ENCODE measurements around the gene PKP1. TPM values are rescaled to one million over a fixed set of nuclear protein-coding genes. Genes with fewer than 3 reads are reported as not detected.

Gene PKP1
- total and polyA plus RNA-seq, 7 donors, result 0.32 to 6.7 (median 2.4) TPM

DNA sequence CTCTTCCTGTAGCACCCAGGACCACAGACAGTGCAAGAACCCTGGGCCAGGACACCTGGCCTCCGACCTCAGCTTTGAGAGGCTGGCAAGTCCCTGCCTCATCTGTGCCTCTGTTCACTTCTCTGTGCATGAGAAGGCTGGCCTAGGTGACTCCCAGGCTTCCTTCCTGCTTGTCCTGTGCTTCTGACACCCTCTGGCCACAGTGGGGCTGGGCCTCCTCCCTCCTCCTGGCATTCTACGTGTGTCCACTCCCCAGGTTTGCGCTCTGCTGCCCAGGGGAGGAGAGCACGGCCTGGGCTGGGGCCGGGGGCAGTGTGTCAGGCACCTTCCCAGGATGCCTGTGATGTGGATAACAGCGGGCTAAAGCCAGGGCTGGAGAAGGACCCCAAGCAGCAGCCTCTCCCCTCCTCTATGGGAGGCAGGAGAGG is 30.3 kb upstream of the PKP1 start:
- intact Hi-C loops (cut with DNase I), result loop anchor here (5.0 to 10.0 kb wide), 2 partner anchors 94 to 262 kb away; no protein-coding TSS in a partner anchor
- no peak for ATAC-seq

DNA sequence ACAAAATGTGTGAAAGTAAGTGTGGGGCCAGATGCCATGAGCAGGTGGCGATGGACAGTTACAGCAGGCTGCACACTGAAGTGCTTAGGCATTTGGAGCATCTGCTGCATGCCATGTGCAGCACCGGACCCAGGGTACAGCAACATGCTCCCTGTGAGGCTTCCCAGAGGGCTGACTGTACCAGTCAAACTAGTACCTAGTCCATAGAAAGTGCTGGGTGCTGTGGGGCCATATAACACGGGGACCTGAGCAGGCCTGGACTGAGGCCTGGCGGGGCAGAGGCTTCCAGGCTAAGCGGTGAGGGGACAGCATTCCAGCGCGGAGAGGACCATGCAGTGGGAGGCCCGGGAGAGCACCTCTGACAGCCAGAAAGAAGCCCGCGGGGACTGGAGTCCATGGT is 29.9 kb upstream of the PKP1 start:
- no peak overlapping the region for H3K4me3 ChIP-seq
- peak in 1 of 4 donors; percentile 6 for ATAC-seq
- no peaks in the 10 kb centered on the region for H3K9me3 ChIP-seq
- intact Hi-C loops (cut with DNase I), result loop anchor here (5.0 to 10.0 kb wide), 2 partner anchors 94 to 261 kb away; no protein-coding TSS in a partner anchor
- H3K27ac ChIP-seq, result no peak overlapping the region
- H3K4me1 ChIP-seq, result no peaks in the 10 kb centered on the region
- 70 to 81% (median 80%) methylated on average over 10 of the region's 10 CpGs for WGBS, 3 donors
- no peak for DNase-seq
- H3K36me3 ChIP-seq (ENCODE audit: insufficient read depth in 1 of 2, low read depth in 1 of 2), result no peaks in the 10 kb centered on the region
- TF ChIP-seq, protein P1, sequence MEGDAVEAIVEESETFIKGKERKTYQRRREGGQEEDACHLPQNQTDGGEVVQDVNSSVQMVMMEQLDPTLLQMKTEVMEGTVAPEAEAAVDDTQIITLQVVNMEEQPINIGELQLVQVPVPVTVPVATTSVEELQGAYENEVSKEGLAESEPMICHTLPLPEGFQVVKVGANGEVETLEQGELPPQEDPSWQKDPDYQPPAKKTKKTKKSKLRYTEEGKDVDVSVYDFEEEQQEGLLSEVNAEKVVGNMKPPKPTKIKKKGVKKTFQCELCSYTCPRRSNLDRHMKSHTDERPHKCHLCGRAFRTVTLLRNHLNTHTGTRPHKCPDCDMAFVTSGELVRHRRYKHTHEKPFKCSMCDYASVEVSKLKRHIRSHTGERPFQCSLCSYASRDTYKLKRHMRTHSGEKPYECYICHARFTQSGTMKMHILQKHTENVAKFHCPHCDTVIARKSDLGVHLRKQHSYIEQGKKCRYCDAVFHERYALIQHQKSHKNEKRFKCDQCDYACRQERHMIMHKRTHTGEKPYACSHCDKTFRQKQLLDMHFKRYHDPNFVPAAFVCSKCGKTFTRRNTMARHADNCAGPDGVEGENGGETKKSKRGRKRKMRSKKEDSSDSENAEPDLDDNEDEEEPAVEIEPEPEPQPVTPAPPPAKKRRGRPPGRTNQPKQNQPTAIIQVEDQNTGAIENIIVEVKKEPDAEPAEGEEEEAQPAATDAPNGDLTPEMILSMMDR (IDR thresholded peaks at IDR 0.05), result no peak
- H3K27me3 ChIP-seq (ENCODE audit: insufficient read depth in 3 of 3, low read length in 2 of 3), result no peaks in the 10 kb centered on the region

More for the DNA sequence above, 30.3 kb upstream of the PKP1 start:
- WGBS, 3 donors, result 83 to 92% (median 85%) methylated on average over 6 of the region's 6 CpGs
- no peaks in the 10 kb centered on the region for H3K36me3 ChIP-seq (ENCODE audit: insufficient read depth in 1 of 2, low read depth in 1 of 2)
- H3K27ac ChIP-seq, result no peak overlapping the region
- no peaks in the 10 kb centered on the region for H3K27me3 ChIP-seq (ENCODE audit: insufficient read depth in 3 of 3, low read length in 2 of 3)
- TF ChIP-seq, protein P1 (IDR thresholded peaks at IDR 0.05), result no peak
- no peak for DNase-seq
- no peaks in the 10 kb centered on the region for H3K9me3 ChIP-seq
- H3K4me1 ChIP-seq, result no peaks in the 10 kb centered on the region
- no peak overlapping the region for H3K4me3 ChIP-seq

DNA sequence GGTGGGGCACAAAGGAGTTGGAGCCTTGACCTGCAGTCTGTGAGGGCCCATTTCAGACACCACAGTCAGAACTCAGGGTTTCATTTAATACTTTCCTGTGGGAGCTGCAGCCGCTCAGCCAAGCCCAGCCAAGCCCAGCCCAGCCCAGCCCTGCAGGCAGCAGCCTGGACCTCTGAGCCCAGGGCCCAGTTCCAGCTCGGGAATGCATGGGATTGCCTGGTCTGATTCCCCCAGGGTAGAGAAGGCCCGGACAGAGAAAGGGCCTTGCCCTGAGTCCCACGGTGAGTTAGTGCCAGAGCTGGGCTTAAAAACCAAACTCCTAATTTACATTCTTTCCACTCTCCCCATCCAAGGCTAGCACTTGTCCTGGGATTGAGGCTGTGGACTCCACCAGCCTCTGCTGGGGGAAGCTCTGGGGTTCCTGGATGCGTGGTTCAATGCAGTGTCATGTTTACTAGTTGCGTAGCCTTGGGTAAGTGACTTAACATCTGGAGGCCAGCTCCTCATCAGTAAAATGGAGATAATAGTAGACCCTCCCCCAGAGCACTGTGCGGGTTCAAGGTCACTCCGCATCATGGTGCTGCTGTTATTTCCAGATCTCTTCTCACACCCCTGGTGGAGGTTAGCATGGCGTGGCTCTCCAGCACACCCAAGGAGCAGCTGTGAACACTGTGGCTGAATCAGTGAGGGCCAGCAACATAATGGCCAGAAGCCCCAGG is 29.2 kb upstream of the PKP1 start:
- H3K9me3 ChIP-seq, result no peaks in the 10 kb centered on the region
- no peak overlapping the region for H3K27ac ChIP-seq
- H3K36me3 ChIP-seq (ENCODE audit: insufficient read depth in 1 of 2, low read depth in 1 of 2), result no peaks in the 10 kb centered on the region
- WGBS, 3 donors, result 79 to 84% (median 80%) methylated on average over 9 of the region's 9 CpGs
- no peak overlapping the region for H3K4me3 ChIP-seq
- no peaks in the 10 kb centered on the region for H3K4me1 ChIP-seq
- ATAC-seq, result peak; percentile 9 to 27 (median 14)
- intact Hi-C loops (cut with DNase I), result loop anchor here (1.0 to 10.0 kb wide), 5 partner anchors 93 to 261 kb away; no protein-coding TSS in a partner anchor
- no peak for DNase-seq
- TF ChIP-seq, protein P1 (IDR thresholded peaks at IDR 0.05), result no peak
- H3K27me3 ChIP-seq (ENCODE audit: insufficient read depth in 3 of 3, low read length in 2 of 3), result no peaks in the 10 kb centered on the region

DNA sequence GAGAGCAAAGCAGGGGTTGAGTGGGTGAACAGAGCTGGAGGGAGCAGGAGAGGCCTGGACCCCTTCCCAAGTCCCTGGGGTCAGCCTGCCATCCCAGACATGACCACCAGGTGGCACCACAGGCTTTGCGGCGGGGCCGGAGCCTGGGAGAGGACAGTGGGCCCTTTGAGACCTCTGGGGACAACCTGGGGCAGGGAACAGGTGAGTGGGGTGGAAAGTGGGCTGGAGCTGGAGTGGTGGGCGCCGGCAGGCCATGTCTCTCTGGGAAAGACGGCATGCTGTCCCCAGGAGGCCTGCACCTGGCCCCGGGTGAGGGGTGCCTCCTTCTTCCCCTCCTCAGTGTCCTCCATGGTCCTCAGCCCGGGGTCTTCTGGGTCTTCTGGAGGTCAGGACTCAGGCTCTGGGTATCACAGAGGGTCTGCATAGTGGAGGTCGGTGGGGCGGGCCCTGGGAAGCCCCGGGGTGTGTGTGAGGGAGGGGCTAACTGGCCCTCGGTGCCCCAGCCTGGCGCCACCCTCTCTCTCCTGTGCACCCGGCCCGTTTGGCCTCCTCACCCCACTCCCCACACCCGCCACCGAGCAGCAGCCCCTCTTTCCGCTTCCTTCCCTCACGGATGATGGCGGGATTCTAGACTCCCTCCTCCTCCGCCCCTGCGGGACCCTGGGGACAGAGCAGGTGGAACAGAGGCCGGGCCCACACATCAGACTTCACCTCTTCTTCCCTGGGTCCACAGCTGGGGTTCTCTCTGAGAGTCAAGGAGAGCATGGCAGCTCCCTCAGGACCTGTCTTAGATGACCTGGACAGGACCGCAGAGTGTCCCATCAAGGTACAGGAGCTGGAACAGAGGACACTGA is 28.5 kb upstream of the PKP1 start:
- Histone ChIP-seq H3K27ac (no peak overlapping the region), H3K4me1 (no peaks in the 10 kb centered on the region), H3K27me3 (ENCODE audit: insufficient read depth in 3 of 3, low read length in 2 of 3) (peaks cover 0 to 7% (median 0%) of the 10 kb centered on the region in 3 donors), H3K36me3 (ENCODE audit: insufficient read depth in 1 of 2, low read depth in 1 of 2) (no peaks in the 10 kb centered on the region), H3K9me3 (no peaks in the 10 kb centered on the region), H3K4me3 (no peak overlapping the region)
- WGBS, 3 donors, result 46 to 49% (median 47%) methylated on average over 15 to 24 of the region's 24 CpGs
- intact Hi-C loops (cut with DNase I), result loop anchor here (1.0 to 10.0 kb wide), 6 partner anchors 52 to 260 kb away; no protein-coding TSS in a partner anchor
- peak; percentile 88 to 94 (median 90) for ATAC-seq
- TF ChIP-seq, protein P1 (IDR thresholded peaks at IDR 0.05), result peak; percentile 97
- DNase-seq, result peak; percentile 68 to 83

All from psoas muscle (tissue), 8 donors.